Stimulated activated CD8-positive, alpha-beta memory T cell treated with anti-CD3 and anti-CD28 coated beads, Interleukin-4, amount 100 ng/mL, for 24 hours (primary cell): ENCODE data around the gene CIITA.

ENCODE experiments used
- DNase-seq: peaks from one replicate; pipeline ENCODE4 v3.0.0-alpha.2; 2020; ENCODE audit warnings: low read depth

Gene CIITA

DNA sequence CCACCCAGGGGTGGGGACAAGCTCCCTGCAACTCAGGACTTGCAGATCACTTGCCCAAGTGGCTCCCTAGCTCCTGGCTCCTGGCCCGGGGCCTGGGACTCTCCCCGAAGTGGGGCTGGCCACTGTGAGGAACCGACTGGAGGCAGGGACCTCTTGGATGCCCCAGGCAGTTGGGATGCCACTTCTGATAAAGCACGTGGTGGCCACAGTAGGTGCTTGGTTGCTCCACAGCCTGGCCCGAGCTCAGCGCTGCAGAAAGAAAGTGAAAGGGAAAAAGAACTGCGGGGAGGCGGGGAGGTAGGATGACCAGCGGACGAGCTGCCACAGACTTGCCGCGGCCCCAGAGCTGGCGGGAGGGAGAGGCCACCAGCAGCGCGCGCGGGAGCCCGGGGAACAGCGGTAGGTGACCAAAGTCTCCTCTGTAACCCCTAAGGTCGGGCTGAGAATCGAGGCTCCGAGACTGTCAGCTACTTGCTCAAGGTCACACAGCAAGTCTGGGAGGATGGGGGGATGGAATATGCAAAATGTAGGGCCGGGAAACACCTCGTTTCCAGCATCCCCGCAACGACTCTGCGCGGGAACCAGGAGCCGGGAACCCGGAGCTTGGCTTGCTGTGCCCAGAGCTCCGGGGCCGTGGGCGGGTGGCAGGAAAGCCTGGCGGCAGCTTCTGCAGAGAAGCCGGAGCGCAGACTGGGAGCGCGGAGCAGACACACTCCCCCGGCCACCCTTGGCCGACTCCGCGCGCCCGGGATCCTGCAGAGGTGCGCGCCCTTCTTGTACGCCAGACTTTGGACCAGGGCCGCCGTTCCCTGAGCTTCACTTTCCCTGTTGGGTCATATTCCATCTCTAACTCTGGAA, 1.9 kb downstream of the CIITA start:
- DNase-seq: no peak

DNA sequence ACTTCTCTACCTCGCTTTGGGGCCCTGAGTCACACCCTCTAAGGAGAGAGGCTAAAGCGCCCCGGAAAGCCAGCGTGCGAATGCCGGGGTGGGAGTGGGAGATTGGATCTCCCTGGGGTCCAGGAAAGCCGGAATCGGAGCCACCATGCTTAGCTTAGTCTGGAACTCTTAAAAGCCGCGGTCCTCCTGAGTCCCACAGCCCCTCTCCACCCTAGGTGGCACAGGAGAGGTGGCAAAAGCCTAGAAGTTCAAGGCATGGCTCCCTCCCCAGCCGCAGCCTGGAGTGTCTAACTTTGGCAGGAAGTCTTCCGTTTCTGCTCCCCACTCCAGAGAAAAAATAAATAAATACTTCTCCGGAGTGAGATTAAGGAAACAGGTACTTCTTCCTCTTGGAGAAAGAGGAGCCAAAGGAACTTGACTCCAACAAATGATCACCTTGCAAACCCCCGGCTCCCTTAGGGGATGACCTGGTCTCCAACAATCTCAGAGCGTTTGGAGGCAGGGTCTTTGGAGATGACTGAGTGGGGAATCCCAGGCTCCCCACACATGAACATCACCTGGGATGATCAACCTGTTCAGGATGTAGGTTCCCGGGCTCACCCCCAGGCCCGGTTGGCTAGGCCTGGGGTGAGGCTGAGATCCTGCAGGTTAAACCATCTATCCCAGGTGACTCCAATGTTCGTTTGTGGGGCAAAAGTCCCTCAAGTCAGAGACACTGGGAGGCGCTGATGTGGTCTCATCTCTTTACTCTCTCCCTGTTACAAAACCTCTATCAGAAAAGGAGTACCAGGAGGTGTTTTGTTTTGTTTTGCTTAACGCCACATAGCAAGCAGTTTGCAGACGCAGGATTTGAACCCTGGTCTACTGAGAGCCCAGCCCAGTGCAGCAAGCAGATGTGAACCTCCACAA, 2.9 kb downstream of the CIITA start:
- no peak for DNase-seq

DNA sequence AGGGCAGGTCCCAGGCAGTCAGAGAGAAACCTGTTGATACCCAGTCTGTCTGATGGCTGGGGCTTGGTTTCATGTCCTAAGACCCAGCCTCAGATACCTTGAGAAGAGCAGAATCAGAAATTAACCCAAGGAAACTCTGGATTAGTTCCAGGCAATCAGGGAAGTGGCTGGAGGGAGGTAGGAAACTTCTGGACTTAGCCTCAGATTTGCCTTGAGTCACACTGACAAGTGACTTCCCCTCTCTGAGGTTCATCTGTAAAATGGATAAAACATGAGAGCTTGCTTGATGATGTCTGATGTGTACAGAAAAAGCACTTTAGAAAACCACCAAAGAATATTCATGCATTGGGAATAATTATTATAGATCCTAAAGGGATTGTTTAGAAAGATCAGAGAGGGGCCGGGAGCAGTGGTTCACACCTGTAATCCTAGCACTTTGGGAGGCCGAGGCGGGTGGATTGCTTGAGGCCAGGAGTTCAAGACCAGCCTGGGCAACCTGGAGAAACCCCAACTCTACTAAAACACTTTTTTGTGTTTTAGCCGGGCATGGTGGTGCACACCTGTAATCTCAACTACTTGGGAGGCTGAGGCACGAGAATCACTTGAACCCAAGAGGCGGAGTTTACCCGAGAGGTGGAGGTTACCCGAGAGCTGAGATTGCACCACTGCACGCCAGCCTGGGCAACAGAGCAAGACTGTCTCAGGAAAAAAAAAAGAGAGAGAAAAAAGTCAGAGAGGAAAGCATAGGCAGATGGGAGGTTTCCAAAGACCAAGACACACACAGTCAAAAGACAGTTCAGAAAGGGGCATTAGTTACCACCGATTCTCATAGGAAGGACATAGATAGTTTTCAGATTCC, 3.8 kb downstream of the CIITA start:
- DNase-seq: no peak

DNA sequence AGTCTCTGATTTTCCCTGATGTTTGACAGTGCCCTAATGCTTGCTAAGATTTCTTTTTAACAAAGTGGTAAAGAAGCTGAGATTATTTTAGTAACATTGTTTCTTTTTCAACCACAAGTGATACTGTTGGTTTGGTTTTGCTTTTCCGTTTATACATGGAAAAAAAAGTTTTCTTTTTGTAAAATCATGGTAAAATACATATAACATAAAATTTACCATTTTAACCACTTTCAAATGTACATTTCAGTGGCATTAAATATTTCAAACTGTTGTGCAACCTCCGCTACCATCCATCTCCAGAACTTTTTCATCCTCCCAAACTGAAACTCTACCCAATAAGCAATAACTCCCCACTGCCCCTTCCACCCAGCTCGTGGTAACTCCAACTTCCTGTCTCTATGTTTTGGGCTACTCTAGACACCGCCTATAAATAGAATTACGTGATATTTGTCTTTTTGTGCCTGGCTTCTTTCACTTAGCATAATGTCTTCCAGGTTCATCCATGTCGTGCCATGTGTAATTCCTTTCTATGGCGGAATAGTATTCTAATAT, 4.6 kb downstream of the CIITA start:
- DNase-seq: no peak

DNA sequence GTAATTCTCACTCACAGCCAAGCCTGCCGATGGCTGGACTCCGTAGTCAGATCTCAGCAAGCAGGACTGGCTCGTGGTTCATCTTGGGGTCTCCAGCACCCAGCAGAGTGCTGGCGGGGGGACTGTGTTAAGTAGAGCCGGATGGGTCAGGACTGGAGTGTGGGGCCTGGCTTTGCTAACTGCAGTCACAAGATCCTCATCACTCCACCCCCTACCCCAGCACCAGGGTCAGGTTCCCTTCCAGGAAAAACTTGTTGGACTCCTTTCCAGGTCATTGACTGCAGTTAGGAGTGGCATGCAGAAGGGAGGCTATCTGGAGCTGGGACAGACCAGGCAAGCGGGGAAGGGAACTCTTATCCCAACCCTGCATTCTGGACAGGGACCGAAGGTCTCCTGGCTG, 6.0 kb downstream of the CIITA start:
- DNase-seq: no peak

DNA sequence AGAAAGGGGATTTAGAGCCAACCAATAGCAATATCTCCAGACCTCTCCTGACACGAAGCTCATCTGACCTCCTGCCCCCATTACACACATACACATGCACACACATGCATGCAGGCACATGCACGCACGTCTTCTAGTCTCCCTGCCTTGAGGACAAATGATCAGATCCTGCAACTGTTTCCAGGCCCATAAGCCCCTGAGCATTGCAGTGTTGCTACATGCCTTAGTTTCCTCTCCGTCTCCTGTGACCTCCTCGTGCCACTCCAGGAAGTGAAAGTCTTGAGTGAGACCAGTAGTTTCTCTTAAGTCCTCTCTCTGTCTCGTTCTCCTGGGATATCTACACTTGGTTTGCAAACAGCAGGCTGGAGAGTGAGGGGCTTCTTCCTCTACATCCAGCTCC, 8.2 kb downstream of the CIITA start:
- no peak for DNase-seq

DNA sequence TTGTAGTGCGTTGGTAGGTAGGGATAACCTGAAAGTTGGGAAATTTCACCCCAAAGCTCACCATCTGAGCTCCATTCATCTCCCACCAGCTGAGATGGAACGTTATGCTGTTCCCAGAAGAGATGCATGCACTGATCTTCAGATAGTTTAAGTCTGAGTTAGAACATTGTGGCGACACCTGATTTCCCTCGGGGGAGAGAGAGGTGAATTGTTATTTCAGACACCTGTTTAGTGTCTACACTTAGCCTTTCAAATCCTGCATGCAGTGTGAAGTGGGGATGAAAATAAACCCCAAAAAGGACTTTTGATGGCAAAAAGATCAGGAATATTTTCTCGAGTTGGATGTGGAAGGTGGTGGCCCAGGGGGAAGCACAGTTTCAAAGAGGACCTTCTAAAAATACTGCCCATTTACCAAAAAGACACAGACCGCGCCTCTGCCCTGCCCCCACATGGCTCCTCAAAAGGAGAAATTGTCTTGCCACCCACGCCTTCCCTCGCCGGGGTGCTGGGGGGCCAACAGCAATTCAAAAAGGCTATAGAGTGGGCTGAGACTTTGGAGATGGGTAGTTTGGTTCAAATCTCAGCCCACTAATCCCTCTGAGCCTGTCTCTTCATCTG, 11.4 kb downstream of the CIITA start:
- DNase-seq: no peak

DNA sequence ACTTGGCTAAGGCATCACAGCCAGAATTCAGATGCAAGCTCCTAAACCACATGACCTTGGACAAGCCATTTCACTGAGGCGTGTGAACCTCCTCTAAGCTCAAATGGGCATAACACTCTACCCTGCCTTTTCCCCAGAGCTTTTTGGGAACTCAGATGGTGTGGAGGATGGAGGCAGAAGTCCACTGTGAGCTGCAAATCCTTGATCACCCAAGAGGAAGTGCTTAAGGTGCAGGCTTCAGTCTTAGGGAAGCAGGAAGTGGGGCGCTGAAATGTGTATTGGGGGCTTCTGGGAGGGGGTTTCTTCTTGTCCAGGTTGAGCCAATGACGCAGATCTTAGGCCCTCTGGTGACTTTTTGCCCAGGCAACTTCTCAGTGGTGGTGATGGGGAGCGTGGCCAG, 12.9 kb downstream of the CIITA start:
- DNase-seq: no peak

DNA sequence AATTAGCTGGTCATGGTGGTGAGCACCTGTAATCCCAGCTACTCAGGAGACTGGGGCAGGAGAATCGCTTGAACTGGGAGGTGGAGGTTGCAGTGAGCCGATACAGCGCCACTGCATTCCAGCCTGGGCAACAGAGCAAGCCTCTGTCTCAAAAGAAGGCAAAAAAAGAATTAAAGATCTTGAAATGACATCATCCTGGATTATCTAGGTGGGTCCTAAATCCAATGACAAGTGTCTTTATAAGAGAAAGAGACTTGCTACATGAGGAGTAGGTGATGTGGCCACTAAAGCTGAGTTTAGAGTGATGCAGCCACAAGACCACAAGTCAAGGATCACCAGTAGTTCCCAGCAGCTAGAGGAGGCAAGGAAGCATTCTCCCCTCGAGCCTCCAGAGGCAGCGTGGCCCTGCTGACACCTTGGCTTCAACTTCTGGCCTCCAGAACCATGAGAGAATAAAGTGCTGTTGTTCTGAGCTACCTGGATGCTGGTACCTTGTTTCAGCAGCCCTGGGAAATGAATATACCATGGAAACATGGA, 15.8 kb downstream of the CIITA start:
- no peak for DNase-seq

DNA sequence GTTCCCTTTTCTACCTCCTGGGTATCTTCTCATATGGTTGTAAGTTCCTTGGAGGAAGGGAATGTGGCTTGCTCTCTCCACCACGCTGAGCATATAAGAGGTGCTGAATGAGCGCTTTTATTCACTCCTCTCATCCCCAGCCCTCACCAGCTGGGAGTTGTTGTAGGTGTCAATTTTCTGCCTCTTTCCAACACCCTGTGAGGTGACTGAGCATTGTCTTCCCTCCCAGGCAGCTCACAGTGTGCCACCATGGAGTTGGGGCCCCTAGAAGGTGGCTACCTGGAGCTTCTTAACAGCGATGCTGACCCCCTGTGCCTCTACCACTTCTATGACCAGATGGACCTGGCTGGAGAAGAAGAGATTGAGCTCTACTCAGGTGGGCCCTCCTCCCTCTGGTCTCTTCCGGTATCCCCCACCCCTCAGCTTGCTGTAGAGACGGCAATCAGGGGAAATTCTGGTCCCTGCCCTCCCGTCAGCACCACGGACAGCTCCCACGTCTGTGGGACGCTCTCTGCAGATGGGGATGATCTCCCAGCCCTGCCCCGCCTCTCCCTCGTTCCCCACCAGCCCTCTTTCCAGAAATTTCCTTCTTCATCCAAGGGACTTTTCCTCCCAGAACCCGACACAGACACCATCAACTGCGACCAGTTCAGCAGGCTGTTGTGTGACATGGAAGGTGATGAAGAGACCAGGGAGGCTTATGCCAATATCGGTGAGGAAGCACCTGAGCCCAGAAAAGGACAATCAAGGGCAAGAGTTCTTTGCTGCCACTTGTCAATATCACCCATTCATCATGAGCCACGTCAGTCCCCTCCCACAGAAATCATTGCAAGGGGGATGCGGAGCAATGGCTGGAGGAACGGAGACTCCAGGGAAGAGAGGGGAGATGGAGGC, 18.3 kb downstream of the CIITA start:
- DNase-seq: no peak

DNA sequence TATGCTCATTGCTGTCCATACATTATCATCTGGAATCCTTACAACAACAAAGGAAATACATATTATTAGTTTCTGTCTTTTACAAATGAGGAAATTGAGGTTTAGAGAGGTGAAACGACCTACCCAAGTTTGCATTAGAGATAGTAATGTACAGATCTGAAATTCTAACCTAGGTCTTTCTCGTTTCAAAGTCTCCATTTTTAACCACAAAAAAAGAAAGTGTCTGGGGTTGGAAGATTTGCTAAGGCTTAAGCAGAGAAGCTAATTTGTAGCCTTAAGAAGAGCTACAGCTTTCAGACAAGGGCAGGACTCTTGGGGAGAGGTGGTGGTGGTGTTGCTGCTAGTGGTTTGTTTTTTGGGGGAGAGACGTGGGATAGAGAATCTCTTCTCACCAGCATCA, 19.2 kb downstream of the CIITA start:
- DNase-seq: no peak

DNA sequence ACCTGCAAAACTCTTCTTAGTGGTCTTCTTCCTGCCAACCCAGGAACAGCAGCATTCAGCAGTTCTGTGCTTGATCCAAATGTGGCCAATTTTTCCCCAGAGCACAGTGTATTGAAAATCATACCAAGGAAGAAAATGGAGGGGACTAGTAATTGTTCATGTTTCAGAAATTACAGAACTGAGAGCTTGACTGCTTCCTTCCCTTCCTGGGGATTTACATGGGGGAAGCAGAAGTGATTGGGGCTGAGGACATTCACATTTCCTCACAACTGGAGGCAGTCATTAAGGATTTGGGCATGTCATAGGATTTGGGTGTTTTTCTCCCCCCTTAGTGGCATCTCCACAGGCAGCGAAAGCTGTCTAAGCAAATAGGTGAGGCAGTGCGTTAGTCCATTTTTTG, 19.7 kb downstream of the CIITA start:
- no peak for DNase-seq

DNA sequence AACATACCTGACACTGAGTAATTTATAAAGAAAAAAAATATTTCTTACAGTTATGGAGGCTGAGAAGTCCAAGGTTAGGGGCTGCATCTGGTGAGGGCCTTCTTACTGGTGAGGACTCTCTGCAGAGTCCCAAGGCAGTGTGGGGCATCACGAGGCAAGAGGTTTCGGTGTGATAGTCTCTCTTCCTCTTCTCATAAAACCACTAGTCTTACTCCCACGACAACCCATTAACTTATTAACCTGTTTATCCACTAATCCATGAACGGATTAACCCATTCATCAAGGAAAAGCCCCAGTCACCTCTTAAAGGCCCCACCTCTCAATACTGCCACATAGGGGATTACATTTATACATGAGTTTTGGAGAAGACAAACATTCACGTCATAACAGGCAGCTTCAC, 20.1 kb downstream of the CIITA start:
- DNase-seq: no peak

DNA sequence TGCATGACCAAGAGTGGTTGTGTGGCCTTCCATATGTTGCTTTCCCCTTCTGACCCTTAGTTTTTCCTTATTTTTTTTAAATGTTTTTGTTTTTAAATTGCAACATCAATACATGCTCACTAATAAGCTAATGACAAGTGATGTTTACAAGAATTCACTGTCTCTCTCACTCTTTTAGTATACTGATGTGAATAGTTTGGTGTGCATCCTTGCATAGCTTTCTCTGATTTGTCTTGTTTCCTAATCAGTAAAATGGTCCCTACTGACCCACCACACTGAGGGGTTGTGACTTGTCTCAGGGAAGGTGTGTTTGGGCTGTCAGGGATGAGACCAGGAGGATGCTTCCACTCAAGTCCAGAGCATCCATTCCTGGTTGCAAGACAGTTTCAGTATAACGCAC, 26.0 kb downstream of the CIITA start:
- DNase-seq: no peak

DNA sequence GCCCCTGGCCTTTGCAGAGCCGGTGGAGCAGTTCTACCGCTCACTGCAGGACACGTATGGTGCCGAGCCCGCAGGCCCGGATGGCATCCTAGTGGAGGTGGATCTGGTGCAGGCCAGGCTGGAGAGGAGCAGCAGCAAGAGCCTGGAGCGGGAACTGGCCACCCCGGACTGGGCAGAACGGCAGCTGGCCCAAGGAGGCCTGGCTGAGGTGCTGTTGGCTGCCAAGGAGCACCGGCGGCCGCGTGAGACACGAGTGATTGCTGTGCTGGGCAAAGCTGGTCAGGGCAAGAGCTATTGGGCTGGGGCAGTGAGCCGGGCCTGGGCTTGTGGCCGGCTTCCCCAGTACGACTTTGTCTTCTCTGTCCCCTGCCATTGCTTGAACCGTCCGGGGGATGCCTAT, 29.5 kb downstream of the CIITA start:
- no peak for DNase-seq

DNA sequence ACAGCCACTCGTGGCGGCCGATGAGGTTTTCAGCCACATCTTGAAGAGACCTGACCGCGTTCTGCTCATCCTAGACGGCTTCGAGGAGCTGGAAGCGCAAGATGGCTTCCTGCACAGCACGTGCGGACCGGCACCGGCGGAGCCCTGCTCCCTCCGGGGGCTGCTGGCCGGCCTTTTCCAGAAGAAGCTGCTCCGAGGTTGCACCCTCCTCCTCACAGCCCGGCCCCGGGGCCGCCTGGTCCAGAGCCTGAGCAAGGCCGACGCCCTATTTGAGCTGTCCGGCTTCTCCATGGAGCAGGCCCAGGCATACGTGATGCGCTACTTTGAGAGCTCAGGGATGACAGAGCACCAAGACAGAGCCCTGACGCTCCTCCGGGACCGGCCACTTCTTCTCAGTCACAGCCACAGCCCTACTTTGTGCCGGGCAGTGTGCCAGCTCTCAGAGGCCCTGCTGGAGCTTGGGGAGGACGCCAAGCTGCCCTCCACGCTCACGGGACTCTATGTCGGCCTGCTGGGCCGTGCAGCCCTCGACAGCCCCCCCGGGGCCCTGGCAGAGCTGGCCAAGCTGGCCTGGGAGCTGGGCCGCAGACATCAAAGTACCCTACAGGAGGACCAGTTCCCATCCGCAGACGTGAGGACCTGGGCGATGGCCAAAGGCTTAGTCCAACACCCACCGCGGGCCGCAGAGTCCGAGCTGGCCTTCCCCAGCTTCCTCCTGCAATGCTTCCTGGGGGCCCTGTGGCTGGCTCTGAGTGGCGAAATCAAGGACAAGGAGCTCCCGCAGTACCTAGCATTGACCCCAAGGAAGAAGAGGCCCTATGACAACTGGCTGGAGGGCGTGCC, 30.1 kb downstream of the CIITA start:
- DNase-seq: no peak

DNA sequence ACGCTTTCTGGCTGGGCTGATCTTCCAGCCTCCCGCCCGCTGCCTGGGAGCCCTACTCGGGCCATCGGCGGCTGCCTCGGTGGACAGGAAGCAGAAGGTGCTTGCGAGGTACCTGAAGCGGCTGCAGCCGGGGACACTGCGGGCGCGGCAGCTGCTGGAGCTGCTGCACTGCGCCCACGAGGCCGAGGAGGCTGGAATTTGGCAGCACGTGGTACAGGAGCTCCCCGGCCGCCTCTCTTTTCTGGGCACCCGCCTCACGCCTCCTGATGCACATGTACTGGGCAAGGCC, 30.7 kb downstream of the CIITA start:
- no peak for DNase-seq

DNA sequence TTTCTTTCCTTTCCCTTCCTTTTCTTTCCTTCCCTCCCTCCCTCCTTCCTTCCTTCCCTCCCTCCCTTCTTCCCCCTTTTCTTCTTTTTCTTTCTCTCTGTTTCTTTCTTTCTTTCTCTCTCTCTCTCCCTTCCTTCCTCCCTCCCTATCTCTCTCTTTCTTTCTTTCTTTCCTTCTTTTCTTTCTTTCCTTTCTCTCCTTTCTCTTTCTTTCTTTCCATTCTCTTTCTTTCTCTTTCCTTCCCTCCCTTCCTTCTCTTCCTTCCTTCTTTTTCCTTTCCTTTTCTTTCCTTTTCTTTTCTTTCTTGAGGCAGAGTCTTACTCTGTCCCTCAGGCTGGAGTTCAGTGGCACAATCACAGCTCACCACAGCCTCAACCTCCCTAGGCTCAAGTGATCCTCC, 34.3 kb downstream of the CIITA start:
- no peak for DNase-seq

DNA sequence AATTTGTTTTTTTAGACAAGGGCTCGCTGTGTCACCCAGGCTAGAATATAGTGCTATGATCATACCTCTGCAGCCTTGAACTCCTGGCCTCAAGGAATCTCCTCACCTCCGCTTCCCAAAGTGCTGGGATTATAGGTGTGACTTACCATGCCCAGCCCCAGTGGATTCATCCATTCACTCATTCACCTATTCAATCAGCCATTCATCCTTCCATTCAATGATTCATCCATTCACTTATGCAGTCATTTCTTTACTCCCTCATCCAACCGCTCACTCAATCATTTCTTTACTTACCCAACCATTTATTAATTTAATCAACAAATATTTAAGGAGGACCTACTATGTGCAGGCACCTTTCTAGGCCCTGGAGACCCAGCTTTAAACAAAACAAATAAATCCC, 39.5 kb downstream of the CIITA start:
- no peak for DNase-seq
